Duodenal mucosa (tissue), 2 donors: ENCODE results near the gene SPATS2L.

Experiments used
- H3K27ac ChIP-seq: one replicate; pipeline ENCODE4 v1.7.0; 2013; ENCODE audit warnings: low read depth, low read length
- H3K27me3 ChIP-seq, 2 donors: one replicate each; pipeline ENCODE4 v1.7.0; 2013; ENCODE audit warnings: low read length in 2 of 2, control low read depth in 1 of 2; ENCODE audit not compliant: insufficient read depth in 2 of 2, control insufficient read depth in 1 of 2
- H3K36me3 ChIP-seq, 2 donors: one replicate each; pipeline ENCODE4 v1.7.0; 2013; ENCODE audit warnings: low read length in 2 of 2, control low read depth in 1 of 2; ENCODE audit not compliant: insufficient read depth in 2 of 2, control insufficient read depth in 1 of 2
- H3K4me1 ChIP-seq, 2 donors: one replicate each; pipeline ENCODE4 v1.7.0; 2013; ENCODE audit warnings: low read length in 2 of 2, control low read depth in 1 of 2; ENCODE audit not compliant: insufficient read depth in 2 of 2, control insufficient read depth in 1 of 2
- H3K4me3 ChIP-seq, 2 donors: one replicate each; pipeline ENCODE4 v1.7.0; 2013; ENCODE audit warnings: low read length in 2 of 2, low read depth in 1 of 2
- H3K9ac ChIP-seq, 2 donors: one replicate each; pipeline ENCODE4 v1.7.0; 2013; ENCODE audit warnings: low read length in 2 of 2, low read depth in 1 of 2
- H3K9me3 ChIP-seq, 2 donors: one replicate each; pipeline ENCODE4 v1.7.0; 2013; ENCODE audit warnings: low read length in 2 of 2, control low read depth in 1 of 2; ENCODE audit not compliant: control insufficient read depth in 1 of 2

SPATS2L gene

DNA sequence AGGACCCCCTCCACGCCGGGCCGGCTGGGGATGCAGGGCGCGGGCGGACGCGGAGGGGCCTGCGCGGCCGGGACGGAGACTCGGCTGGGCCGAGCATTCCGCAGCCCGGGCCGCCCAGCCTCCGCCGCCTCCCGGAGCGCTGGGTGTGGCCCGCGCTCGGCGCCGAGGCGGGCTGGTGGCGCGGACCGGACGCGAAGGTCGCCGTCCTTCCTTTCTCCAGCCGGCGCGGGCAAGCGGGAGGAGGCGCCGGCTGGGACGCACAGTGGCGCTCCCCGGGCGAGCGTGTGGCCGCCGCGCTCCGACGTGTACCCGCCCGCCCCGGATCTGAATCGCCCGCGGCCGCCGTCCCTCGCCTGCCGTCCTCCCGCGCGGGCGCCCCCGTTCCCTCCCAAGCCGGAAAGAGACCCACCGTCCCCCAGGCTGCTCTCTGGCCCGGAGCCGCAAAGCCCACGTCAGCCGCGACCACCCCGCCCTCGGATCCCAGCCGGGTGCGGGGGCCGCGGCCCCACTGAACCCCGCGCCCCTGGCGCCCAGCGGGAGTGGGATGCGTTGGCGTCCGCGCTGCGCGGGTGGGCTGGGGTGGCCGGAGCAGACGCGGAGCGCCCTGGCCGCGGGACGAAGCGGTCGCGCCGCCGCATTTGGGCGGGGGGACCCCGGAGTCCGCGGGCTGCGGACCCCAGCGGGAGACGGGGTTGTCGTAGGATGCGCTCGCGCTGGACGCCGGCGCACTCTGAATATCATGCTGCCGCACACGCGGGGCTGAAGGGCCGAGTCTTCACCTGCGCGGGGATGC lies 634 bp downstream of the SPATS2L start:
- Histone ChIP-seq H3K9ac (peak overlapping the region; percentile 67 to 71), H3K4me3 (peak overlapping the region; percentile 77), H3K27ac (peak overlapping the region; percentile 86), H3K4me1 (peaks cover 0 to 19% of the 10 kb centered on the region in 2 donors), H3K27me3 (no peaks in the 10 kb centered on the region), H3K36me3 (no peaks in the 10 kb centered on the region), H3K9me3 (no peaks in the 10 kb centered on the region)

DNA sequence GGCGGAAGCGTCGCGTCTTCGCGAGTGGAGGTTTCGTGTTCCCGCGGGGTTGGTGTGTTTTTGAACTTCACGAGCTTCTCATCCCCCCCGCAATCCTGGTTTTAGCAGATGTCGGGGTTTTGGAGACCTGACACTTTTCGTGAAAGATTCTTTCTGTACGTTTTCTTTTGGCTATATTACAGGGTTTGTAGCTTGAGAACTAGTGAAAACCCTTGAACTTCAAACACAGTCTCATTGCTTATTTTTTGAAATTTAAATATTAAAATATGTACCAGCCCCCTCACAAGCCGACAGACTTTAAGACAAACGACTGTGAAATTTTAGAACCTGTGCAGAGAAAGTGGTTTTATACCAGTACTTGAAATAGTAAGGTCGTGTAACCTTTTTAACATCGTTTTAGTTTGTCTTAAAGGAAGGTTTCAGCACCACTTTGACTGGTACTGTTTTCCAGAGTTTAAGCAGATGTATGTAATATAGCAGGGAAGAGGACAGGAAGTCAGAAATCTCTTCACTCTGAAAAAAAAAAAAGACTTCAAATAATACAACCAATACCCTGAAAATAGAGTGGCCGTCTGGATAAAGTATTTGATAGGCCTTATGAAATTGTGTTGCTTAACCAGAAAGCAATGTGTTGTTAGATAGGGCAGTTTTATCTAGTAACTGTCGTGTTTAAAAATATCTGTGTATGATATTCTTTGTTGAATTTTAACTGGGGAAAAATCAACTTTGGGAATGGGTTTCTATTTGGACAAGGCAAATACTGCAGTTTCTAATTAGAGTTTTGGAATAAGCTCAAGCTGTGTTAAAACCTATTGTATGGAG lies 1.4 kb downstream of the SPATS2L start:
- H3K4me1 ChIP-seq, result peaks cover 0 to 19% of the 10 kb centered on the region in 2 donors
- H3K27ac ChIP-seq, result peak overlapping the region; percentile 86
- H3K9ac ChIP-seq, result peak overlapping the region; percentile 67 to 71
- no peaks in the 10 kb centered on the region for H3K36me3 ChIP-seq
- H3K27me3 ChIP-seq, result no peaks in the 10 kb centered on the region
- H3K9me3 ChIP-seq, result no peaks in the 10 kb centered on the region
- H3K4me3 ChIP-seq, result peak overlapping the region; percentile 77

DNA sequence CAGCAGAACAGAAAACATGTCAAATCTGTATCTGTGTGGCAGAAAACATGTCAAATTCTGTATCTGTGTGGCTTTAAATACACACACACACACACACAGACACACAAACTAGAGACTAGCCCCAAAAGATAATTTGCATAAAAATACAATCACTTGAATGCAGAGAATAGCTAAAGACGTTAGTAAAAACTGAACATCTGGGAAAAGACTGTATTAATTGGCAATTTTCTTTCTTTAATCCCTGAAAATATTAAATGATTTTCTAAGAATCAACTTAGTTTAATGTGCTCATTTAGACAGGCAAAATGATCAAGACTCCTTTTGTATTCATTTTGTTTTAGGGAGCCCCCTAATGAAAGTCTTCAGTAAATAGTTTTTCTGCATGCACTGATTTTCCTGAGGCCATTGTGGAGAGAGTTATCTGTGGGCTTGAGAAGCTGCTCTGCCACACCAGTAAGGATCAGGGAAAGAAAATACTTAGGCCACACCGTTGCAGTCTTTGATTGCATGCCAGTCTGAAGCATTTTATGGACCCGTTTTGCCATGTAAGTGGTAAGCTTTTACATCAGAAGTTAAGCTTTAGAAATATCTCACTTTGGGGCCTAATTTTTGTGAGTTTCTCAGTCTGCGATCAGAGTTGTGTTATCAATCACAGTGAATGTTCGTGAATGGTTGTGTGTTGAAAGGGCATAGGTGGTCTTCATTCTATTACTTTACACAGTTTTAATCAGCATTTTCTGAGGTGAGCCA lies 2.2 kb downstream of the SPATS2L start:
- Histone ChIP-seq H3K4me1 (peaks cover 0 to 19% of the 10 kb centered on the region in 2 donors), H3K27ac (no peak overlapping the region), H3K9me3 (no peaks in the 10 kb centered on the region), H3K27me3 (no peaks in the 10 kb centered on the region), H3K4me3 (peak overlapping the region in 1 of 2 donors; percentile 77), H3K36me3 (no peaks in the 10 kb centered on the region), H3K9ac (peak overlapping the region in 1 of 2 donors; percentile 71)

DNA sequence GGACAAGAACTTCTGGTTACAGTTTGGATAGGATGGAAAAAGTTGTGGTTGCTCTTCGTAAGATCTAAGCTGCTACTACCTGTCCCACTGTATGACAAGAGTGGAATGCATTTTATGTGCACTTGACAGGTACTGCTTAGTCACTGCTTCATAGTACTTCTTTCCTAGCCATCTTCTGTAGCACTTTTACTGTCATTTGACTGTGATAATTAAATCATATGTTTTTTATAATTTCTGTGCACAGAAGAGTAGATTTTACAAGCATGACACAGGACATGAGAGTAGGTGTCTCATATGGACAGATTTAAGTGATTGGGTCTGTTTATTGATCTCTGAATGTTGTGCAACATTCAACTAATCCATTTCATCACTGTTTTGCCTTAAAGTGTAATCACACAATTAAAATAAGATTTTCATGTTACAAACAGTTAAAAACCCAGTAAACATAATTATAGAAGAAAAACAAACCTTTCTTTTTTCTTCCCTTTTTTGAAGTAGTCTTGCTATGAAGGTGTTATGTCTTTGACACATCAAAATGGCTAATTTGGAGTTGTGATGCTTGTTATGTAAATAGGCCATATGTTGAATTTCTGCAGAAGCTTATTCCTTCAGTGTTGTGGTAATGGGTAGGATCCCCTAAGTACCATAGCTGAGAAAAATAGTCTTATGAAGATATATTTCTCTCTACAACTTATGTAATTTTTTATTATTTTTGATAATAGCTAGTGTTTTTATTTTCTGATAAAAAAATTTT lies 3.0 kb downstream of the SPATS2L start:
- H3K27ac ChIP-seq, result no peak overlapping the region
- H3K4me1 ChIP-seq, result peaks cover 0 to 19% of the 10 kb centered on the region in 2 donors
- no peak overlapping the region for H3K9ac ChIP-seq
- H3K27me3 ChIP-seq, result no peaks in the 10 kb centered on the region
- H3K4me3 ChIP-seq, result no peak overlapping the region
- H3K9me3 ChIP-seq, result no peaks in the 10 kb centered on the region
- H3K36me3 ChIP-seq, result no peaks in the 10 kb centered on the region

DNA sequence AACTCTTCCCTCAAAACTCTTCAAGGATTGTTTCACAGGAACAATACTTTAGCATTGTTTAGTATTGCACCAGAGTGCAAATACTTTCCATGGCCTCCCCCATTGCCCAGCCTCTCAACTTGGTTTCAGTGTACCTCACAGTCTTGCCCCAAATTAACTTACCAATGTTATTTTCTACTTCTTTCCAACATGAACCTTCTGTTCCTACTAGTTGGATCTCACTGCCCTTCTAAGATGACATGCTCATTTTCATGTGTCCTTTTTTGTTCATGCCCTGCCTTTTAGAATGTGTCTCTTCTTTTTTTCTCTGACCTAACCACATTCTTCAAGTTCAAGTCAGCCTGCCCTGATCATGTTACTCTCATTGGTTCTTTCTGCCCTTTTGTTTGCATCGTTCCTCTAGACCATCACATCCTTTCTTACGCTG lies 4.1 kb downstream of the SPATS2L start:
- Histone ChIP-seq H3K36me3 (no peaks in the 10 kb centered on the region), H3K4me3 (no peak overlapping the region), H3K27ac (no peak overlapping the region), H3K27me3 (no peaks in the 10 kb centered on the region), H3K4me1 (peaks cover 0 to 19% of the 10 kb centered on the region in 2 donors), H3K9me3 (no peaks in the 10 kb centered on the region), H3K9ac (no peak overlapping the region)

DNA sequence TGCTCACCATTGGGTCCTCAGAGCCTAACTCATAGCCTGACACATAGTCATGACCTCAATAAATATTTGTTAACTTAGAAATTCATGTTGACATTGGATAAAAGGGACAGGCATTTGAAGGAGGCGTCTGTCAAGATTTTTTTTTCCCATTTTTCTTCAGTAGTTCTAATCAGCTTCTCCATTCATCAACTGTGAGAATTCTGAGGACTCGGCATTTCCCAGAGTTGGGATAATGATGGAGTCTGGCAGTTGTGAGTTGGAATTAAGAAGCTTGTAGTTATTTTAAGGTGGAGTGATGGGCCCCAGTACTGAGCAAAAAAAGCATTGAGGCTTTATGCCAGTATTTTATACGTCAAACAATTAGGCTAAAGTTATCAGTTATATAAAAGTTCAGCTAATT lies 4.6 kb downstream of the SPATS2L start:
- H3K36me3 ChIP-seq, result no peaks in the 10 kb centered on the region
- peaks cover 0 to 19% of the 10 kb centered on the region in 2 donors for H3K4me1 ChIP-seq
- no peaks in the 10 kb centered on the region for H3K9me3 ChIP-seq
- no peaks in the 10 kb centered on the region for H3K27me3 ChIP-seq
- H3K9ac ChIP-seq, result no peak overlapping the region
- H3K4me3 ChIP-seq, result no peak overlapping the region
- H3K27ac ChIP-seq, result no peak overlapping the region

DNA sequence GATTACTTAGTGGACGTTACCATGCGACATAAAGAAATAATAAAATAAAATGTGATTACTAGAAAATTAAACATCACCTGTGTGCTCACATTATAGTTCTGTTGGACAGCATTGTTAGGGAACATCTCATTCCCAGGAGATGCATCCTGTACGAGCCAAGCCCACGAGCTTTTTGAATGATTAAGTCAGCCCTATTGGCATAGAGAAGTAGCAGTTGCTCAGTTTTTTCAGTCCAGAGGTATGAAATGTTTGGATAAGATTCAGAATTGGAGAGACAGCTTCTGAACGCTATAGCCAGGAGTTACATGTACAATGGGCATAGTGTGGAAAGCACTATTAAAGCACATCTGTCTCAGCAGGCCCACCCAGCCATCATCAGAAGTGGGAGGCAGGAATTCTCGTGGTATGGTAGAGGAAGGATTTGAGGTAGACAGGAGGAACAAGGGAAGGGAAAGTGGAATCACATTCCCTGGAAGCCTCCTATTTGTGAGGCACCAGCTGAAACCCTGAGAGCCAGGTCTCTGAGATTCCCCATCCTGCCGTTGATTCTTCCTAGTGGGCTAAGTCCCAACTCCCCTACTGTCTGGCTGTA lies 8.6 kb downstream of the SPATS2L start:
- H3K4me3 ChIP-seq, result no peak overlapping the region
- no peaks in the 10 kb centered on the region for H3K4me1 ChIP-seq
- no peaks in the 10 kb centered on the region for H3K9me3 ChIP-seq

DNA sequence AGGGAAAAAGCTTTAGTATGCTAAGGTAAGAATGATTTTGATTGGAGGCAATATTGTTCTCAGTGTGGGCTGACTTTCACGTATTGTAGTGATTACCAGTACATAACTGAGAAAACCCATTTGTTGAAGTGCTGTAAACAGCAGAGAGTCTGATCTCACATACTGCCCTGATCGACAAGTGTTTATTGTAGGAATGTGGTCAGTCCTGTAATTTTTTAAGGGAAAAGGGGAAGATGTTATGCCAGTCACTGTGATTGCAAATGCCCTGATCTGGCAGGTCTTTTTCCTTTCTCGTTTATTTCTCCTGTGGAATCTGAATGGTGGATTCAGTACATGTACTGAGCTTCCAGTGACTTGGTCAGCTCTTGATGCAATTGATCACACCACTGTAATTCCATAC lies 11.5 kb downstream of the SPATS2L start:
- H3K9me3 ChIP-seq, result no peaks in the 10 kb centered on the region
- H3K9ac ChIP-seq, result no peak overlapping the region
- H3K27me3 ChIP-seq, result no peaks in the 10 kb centered on the region
- no peak overlapping the region for H3K27ac ChIP-seq
- H3K36me3 ChIP-seq, result no peaks in the 10 kb centered on the region
- no peak overlapping the region for H3K4me3 ChIP-seq
- H3K4me1 ChIP-seq, result no peaks in the 10 kb centered on the region

More for the DNA sequence above, 8.6 kb downstream of the SPATS2L start:
- H3K36me3 ChIP-seq, result no peaks in the 10 kb centered on the region
- H3K27ac ChIP-seq, result no peak overlapping the region
- no peak overlapping the region for H3K9ac ChIP-seq
- H3K27me3 ChIP-seq, result no peaks in the 10 kb centered on the region

DNA sequence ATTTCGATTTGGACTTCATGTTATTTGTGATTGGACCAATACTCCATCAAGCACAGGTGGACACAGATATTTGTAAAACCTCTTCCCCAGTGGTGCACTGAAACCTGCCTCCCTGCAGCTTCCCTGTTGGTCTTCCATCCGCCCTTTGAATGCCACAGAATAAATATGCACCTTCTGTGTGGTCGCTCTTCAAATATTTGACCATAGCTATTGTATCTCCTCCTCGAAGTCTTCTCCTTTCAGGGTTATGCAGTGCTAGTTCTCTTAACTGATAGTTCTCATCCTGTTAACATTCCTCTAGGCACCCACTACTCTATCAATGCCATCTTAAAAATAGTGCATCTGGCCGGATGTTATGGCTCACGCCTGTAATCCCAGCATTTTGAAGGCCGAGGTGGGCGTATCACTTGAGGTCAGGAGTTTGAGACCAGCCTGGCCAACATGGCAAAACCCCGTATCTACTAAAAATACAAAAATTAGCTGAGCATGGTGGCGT lies 12.5 kb downstream of the SPATS2L start:
- H3K9me3 ChIP-seq, result no peaks in the 10 kb centered on the region
- H3K27ac ChIP-seq, result no peak overlapping the region
- H3K4me1 ChIP-seq, result no peaks in the 10 kb centered on the region

More for the DNA sequence above, 12.5 kb downstream of the SPATS2L start:
- no peak overlapping the region for H3K9ac ChIP-seq
- no peaks in the 10 kb centered on the region for H3K36me3 ChIP-seq
- no peaks in the 10 kb centered on the region for H3K27me3 ChIP-seq
- no peak overlapping the region for H3K4me3 ChIP-seq
